HCT116 (cell line): ENCODE measurements around the gene PHF13. TPM values are rescaled to one million over a fixed set of nuclear protein-coding genes. Genes with fewer than 3 reads are reported as not detected.

Experiments
- ATAC-seq: fragments of 200-7000 bp; cut with Tn5 transposase; 2 replicates; pipeline ENCODE4 v1.9.1; 2020; ENCODE audit warnings: mild to moderate bottlenecking, moderate library complexity
- BruUV-seq: library from RNA; stranded (reverse); fragments of 400-500 nt; replicated peaks from 2 replicates; lab custom pipeline; 2021; lab: Mats Ljungman, UMichigan
- CTCF ChIA-PET: fragments of 300-600 bp; sonication (Branson Sonifier 250); formaldehyde crosslinking; loops from one replicate; lab custom pipeline; 2021; ENCODE audit warnings: antibody characterized with exemption; lab: Charles Lee
- POLR2A ChIA-PET: fragments of 300-600, 350-600 bp; sonication (Branson Sonifier 250); formaldehyde crosslinking; loops from one replicate; lab custom pipeline; 2021; ENCODE audit warnings: antibody characterized with exemption; lab: Charles Lee
- RAD21 ChIA-PET, 2 experiments: fragments of 300-600 bp; sonication (Branson Sonifier 250); formaldehyde crosslinking; loops; one replicate each; lab custom pipeline; 2023; ENCODE audit warnings: low total read pairs in 2 of 2; ENCODE audit not compliant: uncharacterized antibody in 2 of 2, unreplicated experiment in 2 of 2, low non-redundant PET in 1 of 2; lab: Charles Lee
- DNase-seq: peaks from one replicate; pipeline ENCODE4 v3.0.0-alpha.2; 2010; ENCODE audit warnings: low read depth, low spot score
- H2AFZ ChIP-seq: fragments of 200-600 bp; shearing (Covaris generic), sonication (generic); 2 replicates; pipeline ENCODE4 v1.6.1; 2017; ENCODE audit warnings: low read depth, mixed run types, mixed read lengths, antibody characterized with exemption, low read length; ENCODE audit not compliant: poor library complexity, severe bottlenecking
- H3K27ac ChIP-seq: 2 replicates; pipeline ENCODE4 v1.5.1; 2012; ENCODE audit warnings: low read depth, low read length
- H3K27me3 ChIP-seq: fragments of 200-600 bp; sonication (generic); 2 replicates; pipeline ENCODE4 v1.6.1; 2016; ENCODE audit warnings: mixed run types, low read length, mixed read lengths; ENCODE audit not compliant: insufficient read depth
- H3K36me3 ChIP-seq, 2 experiments: fragments of 200-500 bp in 1 of 2; fragments of 200-600 bp in 1 of 2; sonication (Bioruptor generic) in 1 of 2; sonication (generic) in 1 of 2; 2 replicates each; pipeline versions ENCODE4 v1.5.1 to v1.6.1; 2014 to 2016; ENCODE audit warnings: low read length in 2 of 2, inconsistent platforms in 1 of 2, mixed read lengths in 1 of 2, mixed run types in 1 of 2; ENCODE audit not compliant: insufficient read depth in 2 of 2, control insufficient read depth in 1 of 2
- H3K4me1 ChIP-seq, 2 experiments: fragments of 200-600 bp in 1 of 2; sonication (generic) in 1 of 2; 2 replicates each; pipeline versions ENCODE4 v1.5.1 to v1.6.1; 2012 to 2017; ENCODE audit warnings: low read length in 2 of 2, inconsistent platforms in 1 of 2, mild to moderate bottlenecking in 1 of 2, mixed read lengths in 1 of 2, mixed run types in 1 of 2, moderate library complexity in 1 of 2; ENCODE audit not compliant: insufficient read depth in 2 of 2, control insufficient read depth in 1 of 2
- H3K4me2 ChIP-seq: fragments of 200-600 bp; sonication (generic); 2 replicates; pipeline ENCODE4 v1.6.1; 2017; ENCODE audit warnings: mixed run types, low read length, mixed read lengths
- H3K4me3 ChIP-seq, 2 experiments: fragments of 200-600 bp in 1 of 2; sonication (generic) in 1 of 2; replicated peaks in 1 of 2; 2 replicates each; pipeline ENCODE4 v1.5.1; 2011 to 2016; ENCODE audit warnings: low read length in 2 of 2, control low read depth in 1 of 2, low read depth in 1 of 2, mild to moderate bottlenecking in 1 of 2, mixed read lengths in 1 of 2, mixed run types in 1 of 2
- H3K79me2 ChIP-seq: fragments of 200-600 bp; sonication (generic); 2 replicates; pipeline ENCODE4 v1.6.1; 2017; ENCODE audit warnings: mild to moderate bottlenecking, mixed run types, low read length, moderate library complexity, mixed read lengths; ENCODE audit not compliant: insufficient read depth
- H3K9ac ChIP-seq: fragments of 200-600 bp; sonication (generic); 2 replicates; pipeline ENCODE4 v1.6.1; 2016; ENCODE audit warnings: low read length, mixed read lengths
- H3K9me2 ChIP-seq: fragments of 200-600 bp; sonication (generic), shearing (Covaris generic); 2 replicates; pipeline ENCODE4 v1.6.1; 2017; ENCODE audit warnings: mixed run types, mild to moderate bottlenecking, moderate library complexity; ENCODE audit not compliant: insufficient read depth
- H3K9me3 ChIP-seq, 2 experiments: fragments of 200-500 bp in 1 of 2; fragments of 200-600 bp in 1 of 2; sonication (Bioruptor generic) in 1 of 2; sonication (generic) in 1 of 2; 2 replicates each; pipeline ENCODE4 v1.6.1; 2014 to 2017; ENCODE audit warnings: low read length in 2 of 2, mixed read lengths in 2 of 2, inconsistent platforms in 1 of 2, low read depth in 1 of 2, mild to moderate bottlenecking in 1 of 2, mixed run types in 1 of 2, moderate library complexity in 1 of 2; ENCODE audit not compliant: control insufficient read depth in 1 of 2, insufficient read depth in 1 of 2
- H4K20me1 ChIP-seq: fragments of 200-600 bp; sonication (generic), shearing (Covaris generic); 2 replicates; pipeline ENCODE4 v1.6.1; 2017; ENCODE audit warnings: mixed run types, mild to moderate bottlenecking, moderate library complexity; ENCODE audit not compliant: insufficient read depth
- JUND ChIP-seq: IDR thresholded peaks from 2 replicates; pipeline ENCODE4 v1.6.1; 2012
- POLR2A ChIP-seq: IDR thresholded peaks from 2 replicates; pipeline ENCODE4 v1.7.0; 2011; ENCODE audit warnings: borderline replicate concordance; ENCODE audit not compliant: insufficient read depth, insufficient read length; ENCODE audit errors: extremely low read depth
- POLR2AphosphoS5 ChIP-seq: IDR thresholded peaks from 2 replicates; pipeline ENCODE4 v1.6.1; 2011; ENCODE audit warnings: mild to moderate bottlenecking, low read depth, low read length, moderate library complexity
- SIN3A ChIP-seq: IDR thresholded peaks from 2 replicates; pipeline ENCODE4 v1.6.1; 2012; ENCODE audit warnings: low read depth
- YY1 ChIP-seq: IDR thresholded peaks from 2 replicates; pipeline ENCODE4 v1.6.1; 2011; ENCODE audit warnings: low read length, low read depth, moderate library complexity, mild to moderate bottlenecking; ENCODE audit not compliant: insufficient replicate concordance; ENCODE audit errors: extremely low read depth
- ZBTB33 ChIP-seq: IDR thresholded peaks from 2 replicates; pipeline ENCODE4 v1.6.1; 2011; ENCODE audit warnings: mild to moderate bottlenecking, low read length, moderate library complexity; ENCODE audit not compliant: insufficient replicate concordance; ENCODE audit errors: extremely low read depth
- ZNF274 ChIP-seq: fragments of 200-500 bp; sonication (Bioruptor generic); IDR thresholded peaks from 2 replicates; pipeline ENCODE4 v1.6.1; 2014; ENCODE audit warnings: mild to moderate bottlenecking, low read depth, low read length, inconsistent platforms
- intact Hi-C: fragments of 100-400 bp; cut with micrococcal nuclease; formaldehyde crosslinking; loops from 2 replicates; pipeline ENCODE4 v1.10.0; 2022
- total RNA-seq: library from RNA; stranded (reverse); gene quantifications from one replicate; pipeline ENCODE4 v1.2.1, GENCODE V29; 2021; ENCODE audit not compliant: unreplicated experiment
- TF ChIP-seq, protein P1 (sequence below): IDR thresholded peaks from 2 replicates; pipeline ENCODE4 v1.6.1; 2012

Gene PHF13
- total RNA-seq, 1 experiment from 2014 or later: 25.8 TPM

GRCh38 chr1:6578624-6579373 lies 34.7 kb upstream of the PHF13 start:
- H3K79me2 ChIP-seq: peaks cover 30% of the 10 kb centered on the region
- no peak for DNase-seq
- RAD21 ChIA-PET: no interaction called here
- H3K27me3 ChIP-seq: no peaks in the 10 kb centered on the region
- CTCF ChIA-PET: interaction anchor here (1.4 kb wide), 1 partner anchor 8 kb away, joined by 3 read pairs; no protein-coding TSS in a partner anchor
- no peaks in the 10 kb centered on the region for H3K9me2 ChIP-seq
- no TSS peak for BruUV-seq
- POLR2A ChIA-PET: no interaction called here
- H4K20me1 ChIP-seq: no peaks in the 10 kb centered on the region
- H3K4me1 ChIP-seq: peaks cover 14 to 23% of the 10 kb centered on the region in 2 experiments
- H2AFZ ChIP-seq: no peak overlapping the region
- no peak for ATAC-seq
- peaks cover 0 to 2% of the 10 kb centered on the region in 2 experiments; a peak in 1 of 4 replicates for H3K36me3 ChIP-seq
- no peak overlapping the region for H3K9ac ChIP-seq
- H3K4me2 ChIP-seq: peak overlapping the region; percentile 84
- H3K4me3 ChIP-seq: no peak overlapping the region
- TF ChIP-seq, protein P1, sequence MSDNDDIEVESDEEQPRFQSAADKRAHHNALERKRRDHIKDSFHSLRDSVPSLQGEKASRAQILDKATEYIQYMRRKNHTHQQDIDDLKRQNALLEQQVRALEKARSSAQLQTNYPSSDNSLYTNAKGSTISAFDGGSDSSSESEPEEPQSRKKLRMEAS: no peak
- TF ChIP-seq JUND (no peak), ZNF274 (no peak)
- intact Hi-C loops: no loop called here
- no peaks in the 10 kb centered on the region for H3K9me3 ChIP-seq
- peak overlapping the region; percentile 48 for H3K27ac ChIP-seq

GRCh38 chr1:6579374-6580118 lies 34.0 kb upstream of the PHF13 start, which contains the start of gene ZBTB48:
Gene ZBTB48 (plus strand): TSS chr1:6579994. CDS start chr1:6580610, 616 bp downstream.
- Histone ChIP-seq H3K27ac (peak within 1 kb of the TSS; percentile 48), H2AFZ (no peak within 1 kb of the TSS), H3K4me2 (peak within 1 kb of the TSS; percentile 84), H3K4me1 (peaks cover 14 to 23% of the 10 kb centered on the region in 2 experiments), H3K9me3 (no peaks in the 10 kb centered on the region), H4K20me1 (no peaks in the 10 kb centered on the region), H3K9ac (peak within 1 kb of the TSS; percentile 74), H3K27me3 (no peaks in the 10 kb centered on the region), H3K9me2 (no peaks in the 10 kb centered on the region), H3K36me3 (peaks cover 0 to 2% of the 10 kb centered on the region in 2 experiments; a peak in 1 of 4 replicates), H3K79me2 (peaks cover 30% of the 10 kb centered on the region), H3K4me3 (peak within 1 kb of the TSS; percentile 79 to 91)
- TSS peak; percentile 45 for BruUV-seq
- CTCF ChIA-PET: interaction anchor here (1.4 to 1.7 kb wide), 2 partner anchors 9 to 25 kb away, joined by 3 to 4 read pairs; partner anchors contain the start of gene NOL9
- ATAC-seq (peak; percentile 96), DNase-seq (peak; percentile 91)
- intact Hi-C loops: no loop called here
- no peak for TF ChIP-seq YY1
- TF ChIP-seq, protein P1: no peak
- peak; percentile 24 for TF ChIP-seq ZBTB33
- peak; percentile 49 for TF ChIP-seq POLR2A
- peak; percentile 98 for TF ChIP-seq POLR2AphosphoS5
- peak; percentile 86 for TF ChIP-seq SIN3A
- RAD21 ChIA-PET: interaction anchor here in 1 of 2 experiments (0.7 kb wide), 1 partner anchor 33 kb away, joined by 5 read pairs; no protein-coding TSS in a partner anchor
- POLR2A ChIA-PET: interaction anchor here (0.6 to 1.6 kb wide), 6 partner anchors 10 to 41 kb away, joined by 3 to 10 read pairs (median 3); partner anchors contain the start of gene KLHL21
